Lung (tissue), 12 donors: ENCODE results near the gene MPPED1. TPM values are rescaled to one million over a fixed set of nuclear protein-coding genes. Genes with fewer than 3 reads are reported as not detected.

Source experiments
- ATAC-seq: fragments of 200-7000 bp; cut with Tn5 transposase; one replicate; pipeline ENCODE4 v1.9.1; 2020; ENCODE audit warnings: moderate number of reproducible peaks; ENCODE audit not compliant: insufficient read depth, low FRiP score
- DNase-seq, 3 donors: peaks; one replicate each; pipeline ENCODE4 v3.0.0-alpha.2; 2013 to 2017
- H3K27ac ChIP-seq, 2 donors: one replicate each; pipeline ENCODE4 v1.5.1; 2013; ENCODE audit warnings: mild to moderate bottlenecking in 2 of 2, moderate library complexity in 2 of 2, control low read depth in 1 of 2, inconsistent platforms in 1 of 2, low read depth in 1 of 2, low read length in 1 of 2
- H3K27me3 ChIP-seq, 3 donors: one replicate each; pipeline ENCODE4 v1.5.1; 2013; ENCODE audit warnings: low read length in 2 of 3; ENCODE audit not compliant: control insufficient read depth in 3 of 3, insufficient read depth in 3 of 3
- H3K36me3 ChIP-seq, 4 donors: one replicate each; pipeline ENCODE4 v1.5.1; 2013; ENCODE audit warnings: low read length in 4 of 4, mild to moderate bottlenecking in 1 of 4, moderate library complexity in 1 of 4; ENCODE audit not compliant: control insufficient read depth in 4 of 4, insufficient read depth in 4 of 4
- H3K4me1 ChIP-seq, 5 donors: one replicate each; pipeline ENCODE4 v1.5.1; 2013; ENCODE audit warnings: low read length in 5 of 5, mild to moderate bottlenecking in 2 of 5, moderate library complexity in 1 of 5; ENCODE audit not compliant: control insufficient read depth in 5 of 5, insufficient read depth in 5 of 5
- H3K4me3 ChIP-seq: one replicate; pipeline ENCODE4 v1.5.1; 2013; ENCODE audit warnings: mild to moderate bottlenecking, control low read depth, moderate library complexity
- H3K9ac ChIP-seq, 2 donors: one replicate each; pipeline ENCODE4 v1.5.1; 2013; ENCODE audit warnings: low read length in 2 of 2, control low read depth in 1 of 2; ENCODE audit not compliant: insufficient read depth in 1 of 2
- H3K9me3 ChIP-seq, 4 donors: one replicate each; pipeline ENCODE4 v1.5.1; 2013; ENCODE audit warnings: low read length in 3 of 4, mild to moderate bottlenecking in 1 of 4, moderate library complexity in 1 of 4; ENCODE audit not compliant: control insufficient read depth in 4 of 4, insufficient read depth in 3 of 4
- WGBS, 2 donors: extraction: QIAGEN DNeasy Blood & Tissue Kit; methylation state at CpG; one replicate each; pipeline ENCODE4 v1.1.7; 2013; 5-methylcytosine and 5-hydroxymethylcytosine counted together
- polyA plus RNA-seq, 2 donors: library from polyadenylated mRNA; stranded (reverse); fragments of 200-250 nt; gene quantifications; one replicate each; pipeline ENCODE4 v1.2.1, GENCODE V29; 2013
- total RNA-seq, 2 donors: library from RNA; depleted of rRNA in 1 of 2; stranded (reverse); fragments of >200 nt in 1 of 2; gene quantifications; one replicate each; pipeline ENCODE4 v1.2.1, GENCODE V29; 2014 to 2021
- TF ChIP-seq, protein P1 (sequence below): IDR thresholded peaks from 2 replicates; pipeline ENCODE4 v1.5.1; 2012; ENCODE audit warnings: mild to moderate bottlenecking; ENCODE audit errors: control extremely low read depth, extremely low read depth
- donor health status: control.
- donor health status: control.
- donor health status: Bipolar disorder and iron deficiency.
- donor health status: healthy.
- donor health status: DM: yes; HTN: yes; CAD: no.

MPPED1 gene
- total and polyA plus RNA-seq, 4 donors: 0.05 to 0.65 TPM; not detected in 2

GRCh38 chr22:43533656-43534428, 122.0 kb downstream of the MPPED1 start:
- Histone ChIP-seq H3K27ac (no peak overlapping the region), H3K36me3 (no peaks in the 10 kb centered on the region), H3K4me1 (no peaks in the 10 kb centered on the region), H3K4me3 (no peak overlapping the region), H3K27me3 (no peaks in the 10 kb centered on the region), H3K9me3 (peaks cover 0 to 4% (median 1%) of the 10 kb centered on the region in 4 donors), H3K9ac (no peak overlapping the region)
- WGBS, 2 donors: 90 to 91% methylated on average over 10 of the region's 10 CpGs
- TF ChIP-seq, protein P1, sequence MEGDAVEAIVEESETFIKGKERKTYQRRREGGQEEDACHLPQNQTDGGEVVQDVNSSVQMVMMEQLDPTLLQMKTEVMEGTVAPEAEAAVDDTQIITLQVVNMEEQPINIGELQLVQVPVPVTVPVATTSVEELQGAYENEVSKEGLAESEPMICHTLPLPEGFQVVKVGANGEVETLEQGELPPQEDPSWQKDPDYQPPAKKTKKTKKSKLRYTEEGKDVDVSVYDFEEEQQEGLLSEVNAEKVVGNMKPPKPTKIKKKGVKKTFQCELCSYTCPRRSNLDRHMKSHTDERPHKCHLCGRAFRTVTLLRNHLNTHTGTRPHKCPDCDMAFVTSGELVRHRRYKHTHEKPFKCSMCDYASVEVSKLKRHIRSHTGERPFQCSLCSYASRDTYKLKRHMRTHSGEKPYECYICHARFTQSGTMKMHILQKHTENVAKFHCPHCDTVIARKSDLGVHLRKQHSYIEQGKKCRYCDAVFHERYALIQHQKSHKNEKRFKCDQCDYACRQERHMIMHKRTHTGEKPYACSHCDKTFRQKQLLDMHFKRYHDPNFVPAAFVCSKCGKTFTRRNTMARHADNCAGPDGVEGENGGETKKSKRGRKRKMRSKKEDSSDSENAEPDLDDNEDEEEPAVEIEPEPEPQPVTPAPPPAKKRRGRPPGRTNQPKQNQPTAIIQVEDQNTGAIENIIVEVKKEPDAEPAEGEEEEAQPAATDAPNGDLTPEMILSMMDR: no peak
- DNase-seq: no peak
- ATAC-seq: no peak

- no peak overlapping the region for H3K27ac ChIP-seq
- no peak for DNase-seq
- no peaks in the 10 kb centered on the region for H3K4me1 ChIP-seq
- no peaks in the 10 kb centered on the region for H3K27me3 ChIP-seq
- H3K9ac ChIP-seq: no peak overlapping the region
- WGBS, 2 donors: 88 to 89% methylated on average over 6 of the region's 6 CpGs
- no peak overlapping the region for H3K4me3 ChIP-seq
- peaks cover 0 to 4% (median 1%) of the 10 kb centered on the region in 4 donors for H3K9me3 ChIP-seq
- no peaks in the 10 kb centered on the region for H3K36me3 ChIP-seq
- TF ChIP-seq, protein P1: no peak
- no peak for ATAC-seq
These were observed 123.1 kb downstream of the MPPED1 start for GRCh38 chr22:43534916-43535315.

DNA sequence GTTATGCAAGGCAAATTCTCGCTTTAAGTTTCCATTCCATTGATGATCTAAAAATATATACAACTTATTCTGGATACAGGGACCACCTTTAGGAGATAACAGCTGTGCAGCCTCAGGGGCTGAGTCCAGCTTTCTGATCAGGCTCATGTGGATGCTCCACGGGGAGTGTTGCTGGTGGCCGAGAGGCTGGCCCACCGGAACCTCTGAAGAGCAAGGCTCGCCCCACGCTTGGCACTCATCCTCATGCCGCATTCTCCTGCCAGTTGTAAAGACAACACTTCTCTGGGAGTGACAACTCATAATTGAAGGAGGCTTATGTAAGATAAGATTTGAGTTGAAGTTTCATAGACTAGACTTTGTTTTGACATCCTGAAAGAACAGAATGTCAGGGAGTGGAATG, 123.5 kb downstream of the MPPED1 start:
- TF ChIP-seq, protein P1: no peak
- no peaks in the 10 kb centered on the region for H3K36me3 ChIP-seq
- ATAC-seq: no peak
- peaks cover 0 to 4% (median 1%) of the 10 kb centered on the region in 4 donors for H3K9me3 ChIP-seq
- no peak for DNase-seq
- H3K27ac ChIP-seq: no peak overlapping the region
- H3K4me1 ChIP-seq: no peaks in the 10 kb centered on the region
- no peak overlapping the region for H3K9ac ChIP-seq
- no peak overlapping the region for H3K4me3 ChIP-seq
- 91 to 94% methylated on average over 7 of the region's 7 CpGs for WGBS, 2 donors
- no peaks in the 10 kb centered on the region for H3K27me3 ChIP-seq
